Thoracic aorta (tissue), 2 donors: ENCODE results near the gene FAM209B. TPM values are rescaled to one million over a fixed set of nuclear protein-coding genes. Genes with fewer than 3 reads are reported as not detected.

Experiments used
- ATAC-seq: fragments of 150-250 bp; one replicate; pipeline ENCODE4 v1.8.0; 2017; ENCODE audit warnings: low read depth; ENCODE audit not compliant: insufficient number of reproducible peaks, low FRiP score
- DNase-seq: peaks from one replicate; pipeline ENCODE4 v3.0.0-alpha.2; 2020; ENCODE audit warnings: low spot score
- H3K27ac ChIP-seq, 2 donors: fragments of 200-600 bp; sonication (generic); 1 replicate in 1 of 2; 2 replicates in 1 of 2; pipeline ENCODE4 v1.5.1; 2016; ENCODE audit warnings: mild to moderate bottlenecking in 2 of 2, moderate library complexity in 2 of 2
- H3K27me3 ChIP-seq: fragments of 200-600 bp; sonication (generic); replicated peaks from 2 replicates; pipeline ENCODE4 v1.6.0; 2016; ENCODE audit warnings: mild to moderate bottlenecking; ENCODE audit not compliant: insufficient read depth
- H3K36me3 ChIP-seq: fragments of 200-600 bp; sonication (generic); one replicate; pipeline ENCODE4 v1.5.1; 2016
- H3K4me1 ChIP-seq, 2 donors: fragments of 200-600 bp; sonication (generic); 1 replicate in 1 of 2; 2 replicates in 1 of 2; pipeline versions ENCODE4 v1.5.1 to v1.6.0; 2016; ENCODE audit warnings: low read depth in 2 of 2, mild to moderate bottlenecking in 1 of 2; ENCODE audit not compliant: control insufficient read depth in 1 of 2
- H3K4me3 ChIP-seq: fragments of 200-600 bp; sonication (generic); 2 replicates; pipeline ENCODE4 v1.5.1; 2016; ENCODE audit warnings: mild to moderate bottlenecking
- H3K9me3 ChIP-seq: fragments of 200-600 bp; sonication (generic); 2 replicates; pipeline ENCODE4 v1.5.1; 2016
- CTCF ChIP-seq: fragments of 200-600 bp; sonication (generic); IDR thresholded peaks from one replicate; pipeline ENCODE4 v1.5.1; 2019; ENCODE audit warnings: antibody characterized with exemption
- total RNA-seq, 2 donors: library from RNA; depleted of rRNA; stranded (reverse); fragments of >200 nt; gene quantifications; one replicate each; pipeline versions ENCODE4 v1.1.0 to v1.2.3, GENCODE V29; 2016

FAM209B gene
- total RNA-seq, 2 donors from 2014 or later, result not detected

- no peaks in the 10 kb centered on the region for H3K36me3 ChIP-seq
- no peak for ATAC-seq
- no peak for TF ChIP-seq CTCF
- no peaks in the 10 kb centered on the region for H3K9me3 ChIP-seq
- DNase-seq, result no peak
- H3K27me3 ChIP-seq, result no peaks in the 10 kb centered on the region
- no peak overlapping the region for H3K27ac ChIP-seq
- no peak overlapping the region for H3K4me3 ChIP-seq
- H3K4me1 ChIP-seq, result no peaks in the 10 kb centered on the region
Measured at GRCh38 chr20:56504373-56505005, 28.6 kb upstream of the FAM209B start.

- Histone ChIP-seq H3K36me3 (no peaks in the 10 kb centered on the region), H3K27me3 (no peaks in the 10 kb centered on the region), H3K4me1 (no peaks in the 10 kb centered on the region), H3K9me3 (no peaks in the 10 kb centered on the region), H3K4me3 (no peak overlapping the region), H3K27ac (no peak overlapping the region)
- ATAC-seq, result no peak
- DNase-seq, result no peak
- no peak for TF ChIP-seq CTCF
Measured at GRCh38 chr20:56506103-56506502, 26.9 kb upstream of the FAM209B start.

- no peak for ATAC-seq
- Histone ChIP-seq H3K9me3 (no peaks in the 10 kb centered on the region), H3K4me3 (no peak overlapping the region), H3K27me3 (no peaks in the 10 kb centered on the region), H3K27ac (no peak overlapping the region), H3K36me3 (peaks cover 14% of the 10 kb centered on the region), H3K4me1 (no peaks in the 10 kb centered on the region)
- DNase-seq, result no peak
- no peak for TF ChIP-seq CTCF
Measured at GRCh38 chr20:56511926-56512325, 21.1 kb upstream of the FAM209B start.

GRCh38 chr20:56513161-56514150 is 19.6 kb upstream of the FAM209B start:
- Histone ChIP-seq H3K27me3 (no peaks in the 10 kb centered on the region), H3K36me3 (peaks cover 29% of the 10 kb centered on the region), H3K4me1 (no peaks in the 10 kb centered on the region), H3K4me3 (no peak overlapping the region), H3K9me3 (no peaks in the 10 kb centered on the region), H3K27ac (no peak overlapping the region)
- no peak for TF ChIP-seq CTCF
- no peak for ATAC-seq
- no peak for DNase-seq

- Histone ChIP-seq H3K36me3 (peaks cover 51% of the 10 kb centered on the region), H3K9me3 (peaks cover 20% of the 10 kb centered on the region), H3K4me3 (no peak overlapping the region), H3K27me3 (no peaks in the 10 kb centered on the region), H3K27ac (no peak overlapping the region), H3K4me1 (no peaks in the 10 kb centered on the region)
- DNase-seq (no peak), ATAC-seq (no peak)
- no peak for TF ChIP-seq CTCF
Measured at GRCh38 chr20:56516631-56517030, 16.4 kb upstream of the FAM209B start.
